H1 (cell line): ENCODE measurements around the gene TDG.

Experiments
- BACH1 ChIP-seq: IDR thresholded peaks from 2 replicates; pipeline ENCODE4 v1.6.1; 2012; ENCODE audit warnings: low read length, improper control_type of control experiment
- EGR1 ChIP-seq: IDR thresholded peaks from 2 replicates; pipeline ENCODE4 v1.6.1; 2011; ENCODE audit warnings: low read depth, low read length, borderline replicate concordance
- GABPA ChIP-seq: IDR thresholded peaks from 2 replicates; pipeline ENCODE4 v1.6.1; 2011; ENCODE audit warnings: mild to moderate bottlenecking, low read length, moderate library complexity, borderline replicate concordance; ENCODE audit not compliant: insufficient read depth
- JUND ChIP-seq: IDR thresholded peaks from 2 replicates; pipeline ENCODE4 v1.6.1; 2011; ENCODE audit warnings: mild to moderate bottlenecking, improper control_type of control experiment, low read length
- RAD21 ChIP-seq, 2 experiments: IDR thresholded peaks in 1 of 2; conservative IDR thresholded peaks in 1 of 2; 2 replicates each; pipeline ENCODE4 v1.6.1; 2011; ENCODE audit warnings: low read depth in 2 of 2, low read length in 2 of 2, improper control_type of control experiment in 1 of 2, inconsistent platforms in 1 of 2, mild to moderate bottlenecking in 1 of 2, moderate library complexity in 1 of 2
- RNF2 ChIP-seq: fragments of 200-900, 300-1000 bp; sonication (generic); IDR thresholded peaks from 2 replicates; pipeline ENCODE4 v1.7.1; 2016; ENCODE audit warnings: borderline replicate concordance, low read depth, mild to moderate bottlenecking, antibody characterized with exemption, low read length; ENCODE audit not compliant: poor library complexity, severe bottlenecking; ENCODE audit errors: missing control alignments
- TF ChIP-seq, protein P1 (sequence below), 3 experiments: IDR thresholded peaks; 1 replicate in 2 of 3; 2 replicates in 1 of 3; pipeline versions ENCODE4 v1.5.1 to v1.6.1; 2011; ENCODE audit warnings: low read length in 3 of 3, mild to moderate bottlenecking in 3 of 3, inconsistent platforms in 2 of 3, low read depth in 1 of 3, moderate library complexity in 1 of 3; ENCODE audit not compliant: insufficient read depth in 1 of 3; ENCODE audit errors: control extremely low read depth in 1 of 3

DNA sequence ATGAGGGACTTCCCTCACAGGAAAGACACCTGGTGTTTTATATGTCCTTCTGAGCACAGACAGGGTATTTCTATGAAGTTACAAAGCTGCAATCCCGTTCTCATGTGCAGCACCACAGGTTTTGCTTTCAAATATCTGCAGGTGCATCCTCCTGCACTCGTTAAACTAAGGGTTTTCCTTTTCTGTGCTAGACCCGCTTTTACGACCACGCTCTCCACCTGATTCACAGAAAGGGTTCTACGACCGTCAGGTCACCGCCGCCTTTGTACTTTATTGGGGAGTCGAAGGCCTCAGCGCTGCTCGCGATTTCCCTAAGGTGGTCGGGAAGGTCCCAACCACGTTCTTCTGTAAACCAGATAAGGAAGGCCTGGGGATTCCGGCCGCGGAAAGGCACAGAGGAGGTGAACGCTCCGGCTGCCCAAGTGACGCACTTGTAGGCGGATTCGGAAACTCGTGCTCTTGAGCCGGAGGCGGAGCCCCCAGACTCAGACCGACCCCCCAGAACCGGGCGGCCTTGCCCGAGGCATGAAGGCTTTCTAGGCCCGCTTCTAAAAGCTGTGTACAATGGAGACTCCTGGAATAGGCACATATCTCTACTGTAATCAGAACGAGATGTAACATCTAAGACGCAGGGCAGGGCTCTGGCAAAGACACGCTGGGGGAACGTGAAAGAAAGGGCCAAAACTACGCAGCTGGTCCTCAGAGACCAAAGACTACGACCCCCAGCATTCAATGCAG, 36.5 kb upstream of the TDG start:
- TF ChIP-seq, protein P1, sequence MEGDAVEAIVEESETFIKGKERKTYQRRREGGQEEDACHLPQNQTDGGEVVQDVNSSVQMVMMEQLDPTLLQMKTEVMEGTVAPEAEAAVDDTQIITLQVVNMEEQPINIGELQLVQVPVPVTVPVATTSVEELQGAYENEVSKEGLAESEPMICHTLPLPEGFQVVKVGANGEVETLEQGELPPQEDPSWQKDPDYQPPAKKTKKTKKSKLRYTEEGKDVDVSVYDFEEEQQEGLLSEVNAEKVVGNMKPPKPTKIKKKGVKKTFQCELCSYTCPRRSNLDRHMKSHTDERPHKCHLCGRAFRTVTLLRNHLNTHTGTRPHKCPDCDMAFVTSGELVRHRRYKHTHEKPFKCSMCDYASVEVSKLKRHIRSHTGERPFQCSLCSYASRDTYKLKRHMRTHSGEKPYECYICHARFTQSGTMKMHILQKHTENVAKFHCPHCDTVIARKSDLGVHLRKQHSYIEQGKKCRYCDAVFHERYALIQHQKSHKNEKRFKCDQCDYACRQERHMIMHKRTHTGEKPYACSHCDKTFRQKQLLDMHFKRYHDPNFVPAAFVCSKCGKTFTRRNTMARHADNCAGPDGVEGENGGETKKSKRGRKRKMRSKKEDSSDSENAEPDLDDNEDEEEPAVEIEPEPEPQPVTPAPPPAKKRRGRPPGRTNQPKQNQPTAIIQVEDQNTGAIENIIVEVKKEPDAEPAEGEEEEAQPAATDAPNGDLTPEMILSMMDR (IDR thresholded peaks at IDR 0.05; ENCODE audit: control extremely low read depth in 1 of 3, insufficient read depth in 1 of 3, low read depth in 1 of 3, low read length in 3 of 3) = no peak
- TF ChIP-seq GABPA (no peak), RNF2 (no peak), JUND (no peak), BACH1 (no peak), EGR1 (no peak), RAD21 (IDR thresholded peaks at IDR 0.05 in 1 of 2, conservative IDR thresholded peaks at IDR 0.05 in 1 of 2; ENCODE audit: low read depth in 2 of 2, low read length in 2 of 2) (no peak)
